Keratinocyte (primary cell): Measurements from ENCODE around the gene PTGDS. TPM values are rescaled to one million over a fixed set of nuclear protein-coding genes. Genes with fewer than 3 reads are reported as not detected.
A peak's percentile ranks its signal among the peaks of the same experiment; 100 is the strongest.

Source experiments
- DNase-seq: peaks from one replicate; pipeline ENCODE4 v3.0.0-alpha.2; 2011; ENCODE audit warnings: low read depth, missing footprints, low spot score
- FAIRE-seq: peaks from 2 replicates; lab custom pipeline; 2011; peaks lifted over from hg19 to GRCh38; lab: Jason Lieb, UNC
- H2AFZ ChIP-seq: 2 replicates; pipeline ENCODE4 v1.6.0; 2012; ENCODE audit warnings: low read length, control low read depth, inconsistent platforms; ENCODE audit not compliant: control insufficient read depth
- H3K27ac ChIP-seq: 2 replicates; pipeline ENCODE4 v1.5.1; 2011; ENCODE audit warnings: low read length; ENCODE audit not compliant: control insufficient read depth, insufficient read depth
- H3K27me3 ChIP-seq: 3 replicates; pipeline ENCODE4 v1.6.0; 2011; ENCODE audit warnings: low read length; ENCODE audit not compliant: control insufficient read depth, insufficient read depth; ENCODE audit errors: extremely low read depth
- H3K36me3 ChIP-seq, 2 experiments: 2 replicates in 1 of 2; 3 replicates in 1 of 2; pipeline ENCODE4 v1.5.1; 2011; ENCODE audit warnings: low read length in 2 of 2, mild to moderate bottlenecking in 1 of 2; ENCODE audit not compliant: control insufficient read depth in 2 of 2, insufficient read depth in 2 of 2; ENCODE audit errors: extremely low read depth in 1 of 2
- H3K4me1 ChIP-seq: 3 replicates; pipeline ENCODE4 v1.5.1; 2011; ENCODE audit warnings: low read length; ENCODE audit not compliant: control insufficient read depth, insufficient read depth; ENCODE audit errors: extremely low read depth
- H3K4me2 ChIP-seq: 3 replicates; pipeline ENCODE4 v1.6.0; 2011; ENCODE audit warnings: low read depth, low read length; ENCODE audit not compliant: control insufficient read depth, insufficient read depth; ENCODE audit errors: extremely low read depth
- H3K4me3 ChIP-seq, 3 experiments: fragments of 200-600 bp in 1 of 3; sonication (generic) in 1 of 3; 2 replicates in 2 of 3; 3 replicates in 1 of 3; pipeline ENCODE4 v1.5.1; 2011 to 2016; ENCODE audit warnings: low read length in 3 of 3, mild to moderate bottlenecking in 3 of 3, control low read depth in 2 of 3, inconsistent platforms in 1 of 3, low read depth in 1 of 3, mixed read lengths in 1 of 3, mixed run types in 1 of 3, moderate library complexity in 1 of 3; ENCODE audit not compliant: control insufficient read depth in 2 of 3, insufficient read depth in 2 of 3; ENCODE audit errors: extremely low read depth in 1 of 3
- H3K79me2 ChIP-seq: 2 replicates; pipeline ENCODE4 v1.6.0; 2012; ENCODE audit warnings: low read length; ENCODE audit not compliant: control insufficient read depth, insufficient read depth
- H3K9ac ChIP-seq: 3 replicates; pipeline ENCODE4 v1.6.0; 2011; ENCODE audit warnings: low read length; ENCODE audit not compliant: control insufficient read depth, insufficient read depth; ENCODE audit errors: extremely low read depth
- H3K9me1 ChIP-seq: 3 replicates; pipeline ENCODE4 v1.6.0; 2011; ENCODE audit warnings: low read length; ENCODE audit not compliant: control insufficient read depth, insufficient read depth; ENCODE audit errors: extremely low read depth
- H3K9me3 ChIP-seq: 2 replicates; pipeline ENCODE4 v1.5.1; 2012; ENCODE audit warnings: low read depth, low read length; ENCODE audit not compliant: control insufficient read depth
- H4K20me1 ChIP-seq: 3 replicates; pipeline ENCODE4 v1.6.0; 2011; ENCODE audit warnings: low read length; ENCODE audit not compliant: control insufficient read depth, insufficient read depth; ENCODE audit errors: extremely low read depth
- CTCF ChIP-seq, 3 experiments: IDR thresholded peaks in 1 of 3; conservative IDR thresholded peaks in 1 of 3; optimal IDR thresholded peaks in 1 of 3; 2 replicates in 2 of 3; 3 replicates in 1 of 3; pipeline versions ENCODE3 to v1.5.1; 2011; ENCODE audit warnings: low read length in 3 of 3, mild to moderate bottlenecking in 3 of 3, moderate library complexity in 2 of 3, control low read depth in 1 of 3, inconsistent platforms in 1 of 3; ENCODE audit not compliant: insufficient read depth in 2 of 3; ENCODE audit errors: extremely low read depth in 1 of 3
- EZH2 ChIP-seq: IDR thresholded peaks from one replicate; pipeline ENCODE4 v1.6.1; 2012; ENCODE audit warnings: inconsistent platforms, mild to moderate bottlenecking, low read length, moderate library complexity
- dilution Hi-C: fragments of 300-500 bp; cut with MboI; formaldehyde crosslinking; loops from one replicate; pipeline ENCODE4 v1.7.0; 2020; ENCODE audit warnings: low sequenced_read_pairs; ENCODE audit not compliant: extremely low pct_ligation_motif_present
- polyA plus RNA-seq, 5 experiments: library from polyadenylated mRNA; depleted of rRNA in 3 of 5; stranded (reverse) in 3 of 5; stranded (forward) in 1 of 5; unstranded in 1 of 5; fragments of >200 nt; gene quantifications; 1 replicate in 1 of 5; 2 replicates in 3 of 5; 3 replicates in 1 of 5; pipeline versions ENCODE4 v1.2.1 to v1.2.3, GENCODE V29; 2011 to 2012; ENCODE audit warnings: missing spikeins in 2 of 5, low read depth in 1 of 5, low replicate concordance in 1 of 5

PTGDS gene
- polyA plus RNA-seq, 1 donor (not counting 4 experiments of a cell fraction or from before 2014, with no cell fraction given): not detected

DNA sequence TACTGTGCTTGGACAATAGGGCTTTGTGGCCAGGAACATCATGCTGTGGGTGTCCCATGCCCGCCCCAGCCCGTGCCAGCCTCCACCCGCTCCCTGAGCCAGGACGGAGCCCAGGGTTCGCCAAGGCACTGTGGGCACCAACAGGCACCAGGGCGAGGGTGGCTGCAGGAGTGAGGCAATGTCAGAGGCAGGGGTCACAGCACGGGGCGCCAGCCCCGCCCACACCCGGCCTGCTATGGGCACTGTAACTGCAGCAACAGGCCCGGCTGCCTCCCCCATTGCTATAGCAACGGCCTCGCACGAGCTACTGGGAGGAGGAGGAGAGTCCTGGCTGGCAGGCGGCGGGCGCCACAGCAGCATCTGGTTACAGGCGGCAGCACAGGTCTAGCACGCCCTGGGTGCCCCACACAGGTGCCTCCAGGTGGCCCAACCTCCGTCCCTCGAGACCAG, 48.2 kb downstream of the PTGDS start:
- Histone ChIP-seq H3K4me3 (no peak overlapping the region), H3K9ac (no peak overlapping the region), H3K79me2 (no peaks in the 10 kb centered on the region), H3K9me3 (no peaks in the 10 kb centered on the region), H4K20me1 (no peaks in the 10 kb centered on the region), H2AFZ (no peak overlapping the region), H3K27me3 (peaks cover 15% of the 10 kb centered on the region), H3K36me3 (no peaks in the 10 kb centered on the region), H3K4me2 (no peak overlapping the region), H3K4me1 (peaks cover 7% of the 10 kb centered on the region), H3K27ac (no peak overlapping the region), H3K9me1 (no peaks in the 10 kb centered on the region)
- dilution Hi-C loops: no loop called here
- TF ChIP-seq EZH2: no peak
- TF ChIP-seq CTCF (optimal IDR thresholded peaks at IDR 0.05 in 1 of 3, IDR thresholded peaks at IDR 0.05 in 1 of 3, conservative IDR thresholded peaks at IDR 0.05 in 1 of 3; ENCODE audit: extremely low read depth in 1 of 3, insufficient read depth in 2 of 3, low read length in 3 of 3): peak in 1 of 3 experiments; percentile 18
- no peak for FAIRE-seq
- no peak for DNase-seq

- Histone ChIP-seq H3K9me1 (no peaks in the 10 kb centered on the region), H3K27ac (no peak overlapping the region), H4K20me1 (no peaks in the 10 kb centered on the region), H3K4me1 (peaks cover 7% of the 10 kb centered on the region), H3K4me3 (no peak overlapping the region), H3K9ac (no peak overlapping the region), H2AFZ (no peak overlapping the region), H3K36me3 (no peaks in the 10 kb centered on the region), H3K9me3 (no peaks in the 10 kb centered on the region), H3K4me2 (no peak overlapping the region), H3K79me2 (no peaks in the 10 kb centered on the region), H3K27me3 (peaks cover 15% of the 10 kb centered on the region)
- DNase-seq: no peak
- FAIRE-seq: no peak
- no peak for TF ChIP-seq CTCF (optimal IDR thresholded peaks at IDR 0.05 in 1 of 3, IDR thresholded peaks at IDR 0.05 in 1 of 3, conservative IDR thresholded peaks at IDR 0.05 in 1 of 3; ENCODE audit: extremely low read depth in 1 of 3, insufficient read depth in 2 of 3, low read length in 3 of 3)
- TF ChIP-seq EZH2: no peak
- dilution Hi-C loops: no loop called here
These were observed 49.1 kb downstream of the PTGDS start for GRCh38 chr9:137026384-137026783.
